HG02973 (cell line): ENCODE results near the gene RARA.
"Not testable (repeated sequence)": the region's sequence is repeated elsewhere in the genome, so short reads cannot be mapped to it uniquely, and the experiment has no call there.

ENCODE experiments used
- ATAC-seq: cut with Tn5 transposase; IDR thresholded peaks from one replicate; pipeline ENCODE4 v1.9.1; 2021; ENCODE audit warnings: moderate library complexity; ENCODE audit not compliant: unreplicated experiment

Gene RARA

DNA sequence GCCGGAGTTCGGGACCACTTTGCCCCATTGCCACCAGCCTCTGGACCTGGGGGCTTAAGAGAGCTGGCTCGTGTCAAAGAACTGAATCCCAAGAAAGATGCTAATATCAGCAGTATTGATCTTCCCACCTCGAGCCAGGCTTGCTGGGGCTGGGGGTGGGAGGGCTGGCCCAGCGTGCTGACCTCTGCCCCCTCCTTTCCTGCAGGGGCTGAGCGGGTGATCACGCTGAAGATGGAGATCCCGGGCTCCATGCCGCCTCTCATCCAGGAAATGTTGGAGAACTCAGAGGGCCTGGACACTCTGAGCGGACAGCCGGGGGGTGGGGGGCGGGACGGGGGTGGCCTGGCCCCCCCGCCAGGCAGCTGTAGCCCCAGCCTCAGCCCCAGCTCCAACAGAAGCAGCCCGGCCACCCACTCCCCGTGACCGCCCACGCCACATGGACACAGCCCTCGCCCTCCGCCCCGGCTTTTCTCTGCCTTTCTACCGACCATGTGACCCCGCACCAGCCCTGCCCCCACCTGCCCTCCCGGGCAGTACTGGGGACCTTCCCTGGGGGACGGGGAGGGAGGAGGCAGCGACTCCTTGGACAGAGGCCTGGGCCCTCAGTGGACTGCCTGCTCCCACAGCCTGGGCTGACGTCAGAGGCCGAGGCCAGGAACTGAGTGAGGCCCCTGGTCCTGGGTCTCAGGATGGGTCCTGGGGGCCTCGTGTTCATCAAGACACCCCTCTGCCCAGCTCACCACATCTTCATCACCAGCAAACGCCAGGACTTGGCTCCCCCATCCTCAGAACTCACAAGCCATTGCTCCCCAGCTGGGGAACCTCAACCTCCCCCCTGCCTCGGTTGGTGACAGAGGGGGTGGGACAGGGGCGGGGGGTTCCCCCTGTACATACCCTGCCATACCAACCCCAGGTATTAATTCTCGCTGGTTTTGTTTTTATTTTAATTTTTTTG, 47.1 kb downstream of the RARA start:
- ATAC-seq: no peak

DNA sequence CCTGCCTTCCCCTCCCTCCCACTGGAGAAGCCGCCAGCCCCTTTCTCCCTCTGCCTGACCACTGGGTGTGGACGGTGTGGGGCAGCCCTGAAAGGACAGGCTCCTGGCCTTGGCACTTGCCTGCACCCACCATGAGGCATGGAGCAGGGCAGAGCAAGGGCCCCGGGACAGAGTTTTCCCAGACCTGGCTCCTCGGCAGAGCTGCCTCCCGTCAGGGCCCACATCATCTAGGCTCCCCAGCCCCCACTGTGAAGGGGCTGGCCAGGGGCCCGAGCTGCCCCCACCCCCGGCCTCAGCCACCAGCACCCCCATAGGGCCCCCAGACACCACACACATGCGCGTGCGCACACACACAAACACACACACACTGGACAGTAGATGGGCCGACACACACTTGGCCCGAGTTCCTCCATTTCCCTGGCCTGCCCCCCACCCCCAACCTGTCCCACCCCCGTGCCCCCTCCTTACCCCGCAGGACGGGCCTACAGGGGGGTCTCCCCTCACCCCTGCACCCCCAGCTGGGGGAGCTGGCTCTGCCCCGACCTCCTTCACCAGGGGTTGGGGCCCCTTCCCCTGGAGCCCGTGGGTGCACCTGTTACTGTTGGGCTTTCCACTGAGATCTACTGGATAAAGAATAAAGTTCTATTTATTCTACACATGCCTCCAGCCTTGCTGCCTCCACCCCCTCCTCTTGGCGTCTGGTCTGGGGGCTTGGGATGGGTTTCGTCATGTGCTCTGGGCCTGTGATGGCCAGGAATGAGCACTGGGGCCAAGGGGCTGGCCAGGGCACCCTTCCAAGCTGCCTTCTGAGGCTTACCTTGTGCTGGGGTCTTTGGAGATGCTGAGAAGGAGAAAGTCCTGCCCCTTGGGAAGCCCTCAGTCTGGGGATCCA, 48.3 kb downstream of the RARA start:
- no peak for ATAC-seq

DNA sequence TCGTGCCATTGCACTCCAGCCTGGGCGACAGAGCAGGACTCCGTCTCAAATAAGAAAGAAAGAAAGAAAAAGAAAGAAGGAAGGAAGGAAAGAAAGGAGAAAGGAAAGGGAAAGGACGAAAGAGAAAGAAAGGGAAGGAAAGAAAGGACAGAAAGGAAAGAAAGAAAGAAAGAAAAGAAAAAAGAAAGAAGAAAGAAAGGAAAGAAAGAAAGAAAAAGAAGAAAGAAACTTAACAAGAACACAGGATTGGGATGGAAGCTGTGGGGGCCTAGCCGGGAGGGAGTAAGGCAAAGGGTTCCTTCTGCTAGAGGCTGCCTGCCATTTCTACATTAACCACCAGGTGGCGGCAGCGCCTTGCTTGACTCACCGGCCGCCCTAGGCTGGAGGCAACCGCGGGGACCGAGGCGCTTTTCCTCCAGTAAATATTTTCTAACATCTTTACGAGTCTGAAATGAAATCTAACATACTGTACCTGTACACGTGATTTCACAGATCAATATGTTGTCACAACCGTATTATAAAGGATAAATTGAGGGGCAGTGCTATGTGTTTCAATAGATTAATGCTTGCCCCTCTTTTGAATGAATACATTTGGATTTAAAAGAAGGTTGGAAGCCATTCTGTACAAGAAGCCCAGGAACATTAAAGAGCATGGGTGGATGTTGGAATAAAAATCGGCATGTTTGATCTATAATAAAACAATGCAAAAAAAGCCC, 49.5 kb downstream of the RARA start:
- ATAC-seq: no peak

DNA sequence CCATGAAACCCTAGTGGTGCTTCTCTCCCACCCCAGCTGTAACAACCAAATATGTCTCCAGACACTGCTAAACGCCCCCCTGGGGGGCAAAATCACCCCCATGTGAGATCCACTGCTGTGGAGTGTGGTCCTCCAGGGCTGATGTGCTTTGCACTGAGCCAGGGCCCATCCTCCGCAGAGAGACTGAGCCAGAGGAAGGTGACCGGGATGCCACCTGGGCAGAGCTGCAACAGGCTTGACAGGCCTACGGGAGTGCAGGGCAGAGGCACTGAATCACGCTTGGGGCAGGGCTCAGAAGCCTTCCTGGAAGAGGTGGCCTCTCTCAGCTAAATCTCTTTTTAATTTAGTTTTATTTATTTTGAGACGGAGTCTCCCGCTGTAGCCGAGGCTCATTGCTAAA, 51.1 kb downstream of the RARA start:
- ATAC-seq: no peak

DNA sequence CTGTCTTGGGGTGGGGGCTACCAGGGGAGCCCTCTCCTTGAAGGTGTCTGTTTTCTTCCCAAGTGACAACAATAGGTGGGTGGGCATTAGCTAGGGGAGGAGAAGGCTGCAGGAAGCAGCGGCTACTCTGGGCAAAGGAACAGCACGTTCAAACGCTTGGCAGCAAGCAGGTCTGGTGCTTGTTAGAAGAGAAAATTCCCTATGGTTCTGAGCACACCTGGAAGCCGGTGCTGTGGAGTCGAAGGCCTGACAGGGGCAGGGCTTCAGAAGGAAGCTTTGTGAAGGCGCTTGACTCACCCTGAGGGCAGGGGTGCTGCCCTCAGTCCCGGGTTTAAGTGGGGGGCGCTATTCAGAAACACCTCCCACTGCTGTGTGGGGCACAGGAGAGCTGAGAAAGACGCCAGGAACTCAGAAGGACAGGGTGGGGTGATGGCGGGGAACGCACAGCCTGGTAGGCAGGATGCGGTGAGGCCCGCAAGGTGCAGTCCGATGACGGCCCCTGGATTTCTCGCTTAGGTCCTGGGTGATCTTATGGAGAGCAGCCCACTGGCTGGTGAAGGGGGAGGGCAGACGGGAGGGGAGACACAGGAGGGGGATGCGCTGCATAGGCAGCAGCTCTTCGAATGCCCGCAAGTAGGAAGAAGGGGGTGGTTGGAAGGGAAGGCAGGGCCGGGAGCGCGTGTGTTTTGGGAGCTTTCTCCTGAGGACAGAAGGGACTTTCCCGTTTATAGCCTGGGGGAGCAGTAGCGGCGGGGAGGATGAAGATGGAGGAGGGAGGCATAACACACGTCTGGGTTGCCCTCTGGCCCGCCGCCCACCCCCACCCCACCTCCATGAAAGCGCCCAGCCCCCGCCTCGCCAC, 52.3 kb downstream of the RARA start:
- ATAC-seq: no peak

DNA sequence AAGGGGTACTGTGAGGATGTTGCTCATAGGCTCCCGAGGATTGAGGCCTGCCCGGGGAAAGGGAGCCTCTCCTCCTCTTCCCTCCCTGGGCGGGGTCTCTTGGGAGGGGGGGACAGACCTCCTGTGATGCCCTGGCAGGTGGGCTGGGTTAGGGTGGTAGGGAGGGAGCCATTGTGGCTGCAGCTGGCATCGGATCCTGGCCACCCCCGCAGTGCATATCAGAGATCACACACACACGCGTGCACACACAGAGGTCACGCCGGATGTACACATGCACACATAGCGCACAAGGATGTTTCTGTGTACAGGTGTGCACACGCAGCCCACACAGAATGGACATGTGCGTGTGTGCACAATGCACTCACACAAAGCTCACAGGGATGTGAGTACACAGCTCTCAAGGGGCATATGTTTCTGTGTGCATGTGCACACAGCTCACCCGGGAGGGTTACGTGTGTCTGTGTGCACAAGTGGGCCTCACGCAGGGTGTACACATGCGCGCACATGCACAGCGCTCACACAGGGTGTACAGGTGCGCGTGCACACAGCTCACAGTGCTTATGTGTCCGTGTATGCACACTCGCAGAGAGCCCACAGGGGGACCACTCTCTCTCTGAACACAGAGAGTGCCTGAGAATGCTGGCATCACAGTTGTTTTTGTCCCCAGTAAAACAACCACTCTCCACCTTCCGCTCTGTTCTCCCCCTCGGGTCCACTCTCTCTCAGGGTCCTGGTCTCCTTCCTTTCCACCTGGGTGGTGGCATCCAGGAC, 53.1 kb downstream of the RARA start:
- no peak for ATAC-seq

DNA sequence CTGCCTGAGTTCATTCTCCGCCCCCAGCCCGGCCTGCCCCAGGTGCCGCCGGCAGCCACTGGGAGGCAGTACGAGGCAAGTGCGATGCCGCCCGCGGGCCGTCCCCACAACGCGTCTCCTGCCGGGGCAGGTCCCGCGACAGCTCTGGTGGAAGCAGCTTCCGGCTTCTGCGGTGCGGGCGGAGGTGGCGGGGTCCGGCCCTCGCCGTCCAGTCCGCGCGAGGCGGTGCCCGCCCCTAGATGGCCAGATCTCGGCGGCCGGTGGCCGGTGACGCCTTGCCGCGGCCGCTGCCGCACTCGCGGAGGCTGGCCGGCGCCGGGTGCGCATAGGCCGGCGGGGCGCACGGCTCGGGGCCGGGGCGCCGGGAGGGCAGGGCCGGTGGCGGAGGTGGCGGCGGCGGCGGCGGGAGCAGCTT, 53.7 kb downstream of the RARA start:
- ATAC-seq: no peak

DNA sequence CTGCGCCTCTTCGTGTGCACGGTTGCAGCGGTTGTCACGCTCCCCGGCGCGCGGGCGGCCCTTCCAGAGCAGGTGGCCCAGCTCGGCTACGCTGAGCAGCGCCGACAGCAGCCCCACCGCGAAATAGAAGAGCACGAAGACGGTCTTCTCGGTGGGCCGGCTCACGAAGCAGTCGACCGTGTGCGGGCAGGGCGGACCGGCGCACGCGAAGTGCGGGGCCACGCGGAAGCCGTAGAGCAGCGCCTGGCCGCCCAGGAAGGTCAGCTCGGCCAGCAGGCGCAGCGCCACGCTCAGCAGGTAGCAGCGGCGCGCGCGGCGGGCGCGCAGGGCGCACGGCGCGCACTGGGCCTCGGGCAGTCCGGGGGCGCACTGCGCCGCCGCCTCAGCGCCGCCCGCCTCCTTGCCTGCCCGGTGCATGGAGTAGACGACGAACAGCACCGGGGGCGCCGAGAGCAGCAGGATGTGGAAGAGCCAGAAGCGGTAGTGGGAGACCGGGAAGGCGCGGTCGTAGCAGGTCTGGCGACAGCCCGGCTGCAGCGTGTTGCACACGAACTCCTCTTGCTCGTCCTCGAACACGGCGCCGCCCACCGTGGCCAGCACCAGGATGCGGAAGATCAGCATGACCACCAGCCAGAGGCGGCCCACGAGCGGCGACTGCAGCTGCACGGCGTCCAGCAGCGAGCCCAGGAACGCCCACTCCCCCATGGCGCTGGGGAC, 54.3 kb downstream of the RARA start:
- no peak for ATAC-seq

DNA sequence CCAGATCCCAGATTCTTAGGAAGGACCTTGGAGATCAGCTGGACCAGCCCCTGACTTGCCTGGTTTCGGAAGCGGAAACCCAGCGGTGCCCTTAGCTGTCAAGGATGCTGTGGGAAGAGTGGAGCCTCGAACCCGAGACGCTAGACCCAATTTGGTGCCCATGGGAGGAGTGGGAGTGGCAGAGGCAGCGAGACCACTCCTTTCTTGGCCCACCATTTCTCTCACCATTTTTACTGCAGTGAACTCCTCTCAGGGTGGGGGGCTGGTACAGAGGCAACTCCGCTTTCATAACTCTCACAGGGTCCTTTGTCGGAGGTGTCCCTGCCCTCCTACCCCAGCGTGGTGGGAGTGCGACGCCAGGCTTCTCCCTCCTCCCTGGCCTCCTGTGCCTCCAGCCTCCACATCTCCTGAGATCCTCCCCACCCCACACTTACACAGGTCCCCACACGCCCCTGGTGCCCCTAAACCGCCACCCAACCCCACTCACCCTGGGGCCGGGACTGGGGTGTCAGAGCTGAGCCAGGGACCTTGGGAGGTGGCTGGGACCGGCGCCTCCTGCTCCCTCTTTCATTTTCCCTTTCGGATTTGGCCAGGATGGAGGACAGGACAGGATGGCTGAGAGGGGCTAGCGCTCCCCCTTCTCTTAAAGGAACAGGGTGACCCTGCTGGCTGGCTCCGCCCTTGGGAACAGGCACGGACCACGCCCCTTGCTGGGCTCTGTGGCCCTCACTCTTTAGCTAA, 55.3 kb downstream of the RARA start, which contains the start of gene GJD3:
Gene GJD3 (minus strand): TSS at position 617 of the 741 bp plus-strand sequence. CDS start 922 bp downstream, outside the sequence.
- ATAC-seq: no peak

DNA sequence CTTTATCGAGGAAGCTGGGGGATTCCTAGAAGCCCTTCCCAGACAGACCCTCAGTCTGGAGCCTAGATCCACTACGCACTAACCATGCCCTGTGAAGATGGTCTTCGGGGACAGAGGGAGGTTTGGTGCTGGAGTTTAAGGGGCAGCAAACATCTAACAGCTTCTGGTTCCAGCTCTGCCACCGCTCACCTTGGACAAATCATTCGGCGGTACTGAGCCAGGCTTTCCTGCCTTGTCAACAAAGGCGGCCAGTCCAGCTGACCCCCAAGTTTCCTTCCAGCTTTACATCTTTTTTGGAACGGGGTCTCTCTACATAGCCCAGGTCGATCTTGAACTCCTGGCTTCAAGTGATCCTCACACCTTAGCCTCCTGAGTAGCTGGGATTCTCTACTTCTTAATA, 55.9 kb downstream of the RARA start:
- ATAC-seq: no peak

DNA sequence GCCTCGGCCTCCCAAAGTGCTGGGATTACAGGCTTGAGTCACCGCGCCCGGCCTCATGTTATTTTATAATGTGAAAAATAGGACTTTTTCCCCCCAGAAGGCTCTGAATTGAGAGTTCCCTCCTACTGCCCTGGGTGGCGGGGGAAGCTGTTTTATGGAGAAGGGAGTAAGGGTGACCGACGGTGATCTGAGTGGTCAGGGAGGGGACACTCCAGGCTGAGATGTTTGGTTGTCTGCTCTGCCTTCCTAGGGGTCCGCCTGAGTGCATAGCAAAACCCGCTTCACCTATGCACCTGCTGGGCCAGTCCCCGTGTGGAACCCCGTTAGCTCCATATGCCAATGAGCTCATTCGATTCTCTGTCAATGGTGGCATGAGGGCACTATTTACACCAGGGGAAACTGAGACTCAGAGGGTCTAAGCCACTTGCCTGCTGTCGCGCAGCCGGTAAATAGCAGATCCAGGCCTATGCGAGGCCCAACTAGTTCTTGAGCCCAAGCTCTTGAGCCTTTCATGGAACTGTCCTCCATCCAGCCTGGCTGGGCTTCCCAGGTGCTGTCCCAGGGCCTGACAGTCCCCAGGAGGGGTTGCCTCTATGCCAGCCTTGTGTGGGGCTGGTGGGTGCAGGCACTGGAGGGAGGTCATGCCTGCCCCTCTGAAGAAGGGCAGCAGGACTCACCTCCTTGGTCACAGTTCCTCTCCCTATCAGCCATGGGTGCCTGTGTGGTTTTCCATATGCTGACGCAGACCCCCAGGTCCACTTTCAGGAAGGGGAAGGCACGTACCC, 57.3 kb downstream of the RARA start:
- no peak for ATAC-seq

DNA sequence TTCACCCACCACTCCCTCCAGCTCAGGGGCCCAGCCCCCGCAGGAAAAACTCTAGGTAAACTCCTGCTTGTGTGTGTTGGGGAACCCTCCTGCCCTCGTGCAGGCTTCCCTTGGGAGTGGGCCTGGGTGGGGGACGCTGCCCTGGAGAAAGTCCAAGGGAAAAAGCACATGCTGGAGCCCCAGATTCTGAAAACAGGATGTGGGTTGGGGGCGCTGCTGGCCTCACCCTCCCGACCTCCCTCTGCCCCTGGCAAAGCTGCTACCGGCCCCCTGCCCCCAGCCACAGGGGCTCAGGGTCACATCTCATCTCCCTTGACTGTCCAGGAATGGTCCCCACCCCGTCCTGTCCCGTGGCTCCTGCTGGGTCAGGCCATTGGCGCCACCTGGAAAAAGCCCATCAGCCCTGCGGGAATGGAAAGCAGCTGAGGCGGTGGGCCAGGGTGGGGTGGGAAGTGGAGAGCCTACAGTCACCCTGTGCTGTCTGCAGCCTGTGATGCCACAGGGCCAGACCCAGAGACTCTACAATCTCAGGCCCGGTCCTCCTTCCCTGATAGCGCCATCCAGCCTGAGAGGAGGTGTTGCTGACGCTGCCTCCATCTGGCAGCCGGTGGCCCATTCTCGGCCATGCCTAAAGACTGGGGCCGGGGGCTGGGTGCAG, 58.0 kb downstream of the RARA start:
- ATAC-seq: no peak

DNA sequence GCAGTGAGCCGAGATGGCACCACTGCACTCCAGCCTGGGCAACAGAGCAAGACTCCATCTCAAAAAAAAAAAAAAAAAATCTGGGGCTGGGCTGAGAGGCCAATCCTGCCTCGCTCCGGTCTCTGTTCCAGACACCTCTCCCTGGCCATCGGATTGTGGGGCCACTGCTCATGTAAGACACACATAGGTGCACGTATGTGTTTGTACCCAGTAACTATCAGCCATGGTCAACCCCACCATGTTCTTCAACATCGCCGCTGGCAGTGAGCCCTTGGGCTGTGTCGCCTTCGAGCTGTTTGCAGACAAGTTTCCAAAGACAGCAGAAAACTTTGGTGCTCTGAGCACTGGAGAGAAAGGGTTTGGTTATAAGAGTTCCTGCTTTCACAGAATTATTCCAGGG, 58.7 kb downstream of the RARA start:
- not testable (repeated sequence) for ATAC-seq

DNA sequence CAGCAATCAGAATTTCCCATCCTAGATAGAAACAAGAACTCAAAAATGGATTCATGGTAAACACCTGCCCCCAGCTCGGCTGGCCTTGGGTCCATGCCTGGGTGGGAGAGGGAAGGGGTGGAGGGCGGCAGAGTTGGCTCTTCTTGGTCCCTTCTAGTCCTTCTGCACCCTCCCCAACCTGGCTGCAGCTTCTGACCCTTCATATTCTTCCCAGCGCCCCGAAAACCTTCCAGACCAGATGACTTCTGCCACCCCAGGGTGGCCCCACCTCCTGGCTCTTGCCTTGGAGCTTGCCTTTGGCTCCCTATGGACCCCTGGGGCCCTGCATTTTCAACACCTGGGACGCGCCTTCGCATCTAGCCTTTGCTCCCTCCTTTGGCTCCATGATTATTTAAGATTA, 60.9 kb downstream of the RARA start:
- ATAC-seq: no peak

DNA sequence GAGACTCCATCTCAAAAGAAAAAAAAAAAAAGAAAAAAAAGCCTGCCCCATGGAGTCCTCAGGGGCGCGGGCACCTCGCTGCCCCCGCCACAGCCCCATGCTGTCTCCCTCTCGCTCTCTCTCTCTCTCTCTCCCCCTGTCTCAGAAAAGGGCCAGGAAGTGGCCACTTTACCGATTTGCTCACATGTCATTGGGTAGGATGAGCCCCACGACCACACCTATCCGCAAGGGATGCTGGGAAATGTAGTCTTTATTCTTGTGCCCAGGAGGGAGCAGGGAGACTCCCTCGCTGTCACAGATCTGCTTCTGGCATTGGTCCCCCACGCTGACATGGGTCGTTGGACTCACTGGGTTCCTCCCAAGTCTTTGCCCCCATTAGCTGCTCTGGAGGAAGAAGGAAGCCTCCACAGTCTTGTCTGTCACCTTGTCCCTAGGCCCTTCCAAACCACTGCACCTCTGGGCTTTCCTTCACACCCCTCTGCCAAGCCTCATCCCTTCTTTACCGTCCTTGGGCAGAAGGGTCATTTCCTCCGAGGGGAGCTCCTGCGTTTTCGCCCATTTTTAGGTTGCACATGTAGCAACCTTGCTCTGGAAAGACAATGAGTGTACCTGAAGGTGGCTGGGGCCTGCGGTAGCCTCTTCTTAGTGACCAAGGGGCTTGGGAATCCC, 62.4 kb downstream of the RARA start:
- ATAC-seq: no peak

DNA sequence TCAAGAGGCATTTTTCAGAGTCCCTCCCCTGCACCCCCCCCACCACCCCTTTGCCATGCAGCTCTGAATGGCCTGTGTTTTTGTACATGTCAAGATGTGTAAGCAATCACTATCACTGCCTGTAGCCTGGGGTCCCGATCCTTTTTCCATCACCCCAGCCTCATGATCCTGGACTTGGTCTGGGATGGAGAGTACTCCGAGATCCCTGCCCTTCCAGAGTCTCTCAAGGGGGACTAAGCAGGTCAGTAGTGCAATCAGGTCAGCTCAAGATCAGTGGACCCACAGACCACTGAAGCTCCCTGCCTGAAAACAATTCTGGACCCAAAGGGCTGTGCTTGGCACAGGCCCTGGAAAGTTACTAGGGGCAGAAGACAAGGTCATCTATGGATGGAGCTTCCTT, 63.1 kb downstream of the RARA start:
- ATAC-seq: no peak
